HEK293 (cell line): Measurements from ENCODE around the gene SLC5A10.

Experiments
- CTCF ChIA-PET: fragments of 350-600 bp; formaldehyde crosslinking; extraction: SDS; loops from one replicate; lab custom pipeline; 2021; ENCODE audit warnings: antibody characterized with exemption; lab: Yijun Ruan, JAX
- POLR2A ChIA-PET: fragments of 300-600 bp; formaldehyde crosslinking; extraction: SDS; loops from one replicate; lab custom pipeline; 2020; ENCODE audit warnings: antibody characterized with exemption, inconsistent platforms; lab: Yijun Ruan, JAX
- H3K27ac ChIP-seq: fragments of 200-500 bp; sonication (Bioruptor generic); 2 replicates; pipeline ENCODE4 v1.5.1; 2014; ENCODE audit warnings: low read depth, low read length, control low read depth, inconsistent platforms; ENCODE audit errors: extremely low read depth
- H3K36me3 ChIP-seq, 2 experiments: fragments of 200-500 bp in 1 of 2; sonication (Bioruptor generic) in 1 of 2; 1 replicate in 1 of 2; 2 replicates in 1 of 2; pipeline ENCODE4 v1.5.1; 2014 to 2017; ENCODE audit warnings: inconsistent platforms in 2 of 2, low read length in 2 of 2; ENCODE audit not compliant: control insufficient read depth in 2 of 2, insufficient read depth in 1 of 2
- H3K4me1 ChIP-seq: fragments of 200-500 bp; sonication (Bioruptor generic); 2 replicates; pipeline ENCODE4 v1.5.1; 2014; ENCODE audit warnings: mild to moderate bottlenecking, low read length, inconsistent platforms; ENCODE audit not compliant: control insufficient read depth, insufficient read depth
- H3K4me3 ChIP-seq: 2 replicates; pipeline ENCODE4 v1.5.1; 2011; ENCODE audit warnings: low read depth, mild to moderate bottlenecking, control low read depth, low read length, moderate library complexity
- H3K9me3 ChIP-seq: fragments of 200-500 bp; sonication (Bioruptor generic); 2 replicates; pipeline ENCODE4 v1.5.1; 2014; ENCODE audit warnings: low read depth, low read length, inconsistent platforms; ENCODE audit not compliant: control insufficient read depth, insufficient read depth
- CTCF ChIP-seq: fragments of 450-650 bp; formaldehyde crosslinking; IDR thresholded peaks from 2 replicates; pipeline ENCODE4 v1.5.1; 2016; ENCODE audit warnings: missing biosample characterization, missing genetic modification characterization
- HOXC10 ChIP-seq: sonication (generic); formaldehyde crosslinking; IDR thresholded peaks from 2 replicates; pipeline ENCODE4 v1.8.1; 2023; ENCODE audit warnings: mild to moderate bottlenecking, missing genetic modification reagents
- KLF9 ChIP-seq: fragments of 450-650 bp; formaldehyde crosslinking; IDR thresholded peaks from 2 replicates; pipeline ENCODE4 v1.5.1; 2016; ENCODE audit warnings: missing biosample characterization, missing genetic modification characterization, low read depth
- OVOL3 ChIP-seq: fragments of 450-650 bp; formaldehyde crosslinking; IDR thresholded peaks from 2 replicates; pipeline ENCODE4 v1.5.1; 2016; ENCODE audit warnings: missing biosample characterization, missing genetic modification characterization
- RBAK ChIP-seq: fragments of 450-650 bp; formaldehyde crosslinking; IDR thresholded peaks from 2 replicates; pipeline ENCODE4 v1.5.1; 2016; ENCODE audit warnings: missing biosample characterization, missing genetic modification characterization
- REST ChIP-seq: fragments of 450-650 bp; formaldehyde crosslinking; IDR thresholded peaks from 2 replicates; pipeline ENCODE4 v1.5.1; 2016; ENCODE audit warnings: missing biosample characterization, missing genetic modification characterization
- ZFP3 ChIP-seq: fragments of 450-650 bp; formaldehyde crosslinking; IDR thresholded peaks from 2 replicates; pipeline ENCODE4 v1.5.1; 2016; ENCODE audit warnings: low read depth, missing biosample characterization, missing genetic modification characterization
- ZFP69B ChIP-seq: fragments of 450-650 bp; formaldehyde crosslinking; IDR thresholded peaks from 2 replicates; pipeline ENCODE4 v1.5.1; 2016; ENCODE audit warnings: missing biosample characterization, missing genetic modification characterization
- ZNF354C ChIP-seq: fragments of 450-650 bp; formaldehyde crosslinking; IDR thresholded peaks from 2 replicates; pipeline ENCODE4 v1.5.1; 2016; ENCODE audit warnings: missing biosample characterization, missing genetic modification characterization, low read depth, borderline replicate concordance
- ZNF48 ChIP-seq: fragments of 450-650 bp; formaldehyde crosslinking; IDR thresholded peaks from 2 replicates; pipeline ENCODE4 v1.5.1; 2016; ENCODE audit warnings: missing biosample characterization, missing genetic modification characterization
- ZNF510 ChIP-seq: fragments of 450-650 bp; formaldehyde crosslinking; IDR thresholded peaks from 2 replicates; pipeline ENCODE4 v1.5.1; 2018; ENCODE audit warnings: mild to moderate bottlenecking, missing genetic modification characterization, missing biosample characterization; ENCODE audit not compliant: insufficient replicate concordance
- ZNF548 ChIP-seq: fragments of 450-650 bp; formaldehyde crosslinking; IDR thresholded peaks from 2 replicates; pipeline ENCODE4 v1.5.1; 2016; ENCODE audit warnings: missing biosample characterization, missing genetic modification characterization
- ZNF600 ChIP-seq: fragments of 450-650 bp; formaldehyde crosslinking; IDR thresholded peaks from 2 replicates; pipeline ENCODE4 v1.5.1; 2016; ENCODE audit warnings: missing biosample characterization, missing genetic modification characterization
- ZNF654 ChIP-seq: fragments of 450-650 bp; formaldehyde crosslinking; IDR thresholded peaks from 2 replicates; pipeline ENCODE4 v1.5.1; 2016; ENCODE audit warnings: low read depth, missing biosample characterization, missing genetic modification characterization
- TF ChIP-seq, protein P1 (sequence below): fragments of 450-650 bp; formaldehyde crosslinking; IDR thresholded peaks from 2 replicates; pipeline ENCODE4 v1.5.1; 2016; ENCODE audit warnings: missing biosample characterization, missing genetic modification characterization
- TF ChIP-seq, protein P2 (sequence below): fragments of 450-650 bp; formaldehyde crosslinking; IDR thresholded peaks from 2 replicates; pipeline ENCODE4 v1.5.1; 2016; ENCODE audit warnings: missing biosample characterization, missing genetic modification characterization

The SLC5A10 gene

GRCh38 chr17:18960803-18961511 is 9.0 kb downstream of the SLC5A10 start:
- no peak overlapping the region for H3K27ac ChIP-seq
- POLR2A ChIA-PET: interaction anchor here (0.8 to 1.0 kb wide), 3 partner anchors 9 to 174 kb away, joined by 3 read pairs; no protein-coding TSS in a partner anchor
- TF ChIP-seq ZNF354C (tag by site-specific recombination): no peak
- peak; percentile 68 for TF ChIP-seq ZNF600 (tag by site-specific recombination)
- no peak for TF ChIP-seq OVOL3
- no peak for TF ChIP-seq ZNF48
- no peak for TF ChIP-seq HOXC10 (CRISPR knock-in tag)
- 0 out of 2 replicates have a peak, but pooled peaks have one; percentile 20 for TF ChIP-seq ZFP69B (tag by site-specific recombination)
- TF ChIP-seq KLF9 (tag by site-specific recombination): no peak
- TF ChIP-seq ZNF548: no peak
- TF ChIP-seq ZFP3 (tag by site-specific recombination): no peak
- TF ChIP-seq, protein P1, sequence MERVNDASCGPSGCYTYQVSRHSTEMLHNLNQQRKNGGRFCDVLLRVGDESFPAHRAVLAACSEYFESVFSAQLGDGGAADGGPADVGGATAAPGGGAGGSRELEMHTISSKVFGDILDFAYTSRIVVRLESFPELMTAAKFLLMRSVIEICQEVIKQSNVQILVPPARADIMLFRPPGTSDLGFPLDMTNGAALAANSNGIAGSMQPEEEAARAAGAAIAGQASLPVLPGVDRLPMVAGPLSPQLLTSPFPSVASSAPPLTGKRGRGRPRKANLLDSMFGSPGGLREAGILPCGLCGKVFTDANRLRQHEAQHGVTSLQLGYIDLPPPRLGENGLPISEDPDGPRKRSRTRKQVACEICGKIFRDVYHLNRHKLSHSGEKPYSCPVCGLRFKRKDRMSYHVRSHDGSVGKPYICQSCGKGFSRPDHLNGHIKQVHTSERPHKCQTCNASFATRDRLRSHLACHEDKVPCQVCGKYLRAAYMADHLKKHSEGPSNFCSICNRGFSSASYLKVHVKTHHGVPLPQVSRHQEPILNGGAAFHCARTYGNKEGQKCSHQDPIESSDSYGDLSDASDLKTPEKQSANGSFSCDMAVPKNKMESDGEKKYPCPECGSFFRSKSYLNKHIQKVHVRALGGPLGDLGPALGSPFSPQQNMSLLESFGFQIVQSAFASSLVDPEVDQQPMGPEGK (tag by site-specific recombination): peak; percentile 39; the same call in 1 of the 2 replicates
- no peak for TF ChIP-seq RBAK (tag by site-specific recombination)
- peak; percentile 89 for TF ChIP-seq CTCF (tag by site-specific recombination)
- TF ChIP-seq, protein P2, sequence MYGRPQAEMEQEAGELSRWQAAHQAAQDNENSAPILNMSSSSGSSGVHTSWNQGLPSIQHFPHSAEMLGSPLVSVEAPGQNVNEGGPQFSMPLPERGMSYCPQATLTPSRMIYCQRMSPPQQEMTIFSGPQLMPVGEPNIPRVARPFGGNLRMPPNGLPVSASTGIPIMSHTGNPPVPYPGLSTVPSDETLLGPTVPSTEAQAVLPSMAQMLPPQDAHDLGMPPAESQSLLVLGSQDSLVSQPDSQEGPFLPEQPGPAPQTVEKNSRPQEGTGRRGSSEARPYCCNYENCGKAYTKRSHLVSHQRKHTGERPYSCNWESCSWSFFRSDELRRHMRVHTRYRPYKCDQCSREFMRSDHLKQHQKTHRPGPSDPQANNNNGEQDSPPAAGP (tag by site-specific recombination): peak; percentile 31; the same call in 1 of the 2 replicates
- TF ChIP-seq REST (tag by site-specific recombination): no peak
- no peak for TF ChIP-seq ZNF510 (tag by site-specific recombination)
- TF ChIP-seq ZNF654 (tag by site-specific recombination): peak; percentile 89
- TF ChIP-seq, all 188 proteins: peak for 6
- H3K4me3 ChIP-seq: no peak overlapping the region
- H3K4me1 ChIP-seq: no peaks in the 10 kb centered on the region
- no peaks in the 10 kb centered on the region for H3K9me3 ChIP-seq
- CTCF ChIA-PET: interaction anchor here (0.6 to 3.7 kb wide), 35 partner anchors 9 to 770 kb away, joined by 3 to 31 read pairs (median 5); partner anchors contain the start of genes FAM83G and SLC5A10
- H3K36me3 ChIP-seq: no peaks in the 10 kb centered on the region
